GM21526 (cell line): ENCODE measurements around the gene PCDHGA1.
"Not testable (repeated sequence)": the region's sequence is repeated elsewhere in the genome, so short reads cannot be mapped to it uniquely, and the experiment has no call there.

Experiments
- ATAC-seq: cut with Tn5 transposase; IDR thresholded peaks from one replicate; pipeline ENCODE4 v1.9.1; 2021; ENCODE audit warnings: moderate library complexity; ENCODE audit not compliant: unreplicated experiment, low FRiP score

PCDHGA1 gene

GRCh38 chr5:141345327-141345726 is 15.0 kb downstream of the PCDHGA1 start:
- ATAC-seq, result no peak

- ATAC-seq, result not testable (repeated sequence)
Observed at GRCh38 chr5:141346017-141346416, 15.7 kb downstream of the PCDHGA1 start.

- ATAC-seq, result no peak
Observed at GRCh38 chr5:141349917-141350619, 19.8 kb downstream of the PCDHGA1 start, which contains the start of gene PCDHGB1. TSS of gene PCDHGB1 (plus strand) at chr5:141350099. CDS start at chr5:141350261, 162 bp downstream.

- no peak for ATAC-seq
Observed at GRCh38 chr5:141351591-141351990, 21.3 kb downstream of the PCDHGA1 start.

DNA sequence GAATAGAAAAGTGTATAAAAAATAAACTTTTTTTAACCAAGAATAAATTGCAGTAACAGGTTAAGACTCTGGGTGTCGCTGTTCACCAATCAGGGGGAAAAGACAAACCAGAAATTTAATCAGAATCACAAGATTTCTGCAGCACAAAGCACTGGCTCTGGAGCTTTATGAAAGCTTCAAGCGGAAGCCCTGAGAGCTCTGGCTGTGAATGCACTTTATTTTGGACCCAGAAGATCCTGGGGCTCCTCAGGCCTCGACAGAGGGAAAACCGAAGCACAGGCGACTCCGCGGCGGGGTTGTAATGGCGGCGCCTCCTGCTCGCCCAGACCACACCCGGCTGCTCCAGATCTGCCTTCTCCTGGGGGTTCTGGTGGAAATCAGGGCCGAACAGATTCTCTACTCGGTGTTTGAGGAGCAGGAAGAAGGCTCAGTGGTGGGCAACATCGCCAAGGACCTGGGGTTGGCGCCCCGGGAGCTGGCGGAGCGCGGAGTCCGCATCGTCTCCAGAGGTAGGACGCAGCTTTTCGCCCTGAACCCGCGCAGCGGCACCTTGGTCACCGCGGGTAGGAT is 24.7 kb downstream of the PCDHGA1 start, which contains the start of gene PCDHGA4:
Gene PCDHGA4, plus strand, starts transcription at position 122 of the 570 bp plus-strand sequence. Its CDS starts 87 bp downstream, at position 209.
- ATAC-seq, result no peak

GRCh38 chr5:141355641-141356040 is 25.3 kb downstream of the PCDHGA1 start:
- ATAC-seq, result no peak

DNA sequence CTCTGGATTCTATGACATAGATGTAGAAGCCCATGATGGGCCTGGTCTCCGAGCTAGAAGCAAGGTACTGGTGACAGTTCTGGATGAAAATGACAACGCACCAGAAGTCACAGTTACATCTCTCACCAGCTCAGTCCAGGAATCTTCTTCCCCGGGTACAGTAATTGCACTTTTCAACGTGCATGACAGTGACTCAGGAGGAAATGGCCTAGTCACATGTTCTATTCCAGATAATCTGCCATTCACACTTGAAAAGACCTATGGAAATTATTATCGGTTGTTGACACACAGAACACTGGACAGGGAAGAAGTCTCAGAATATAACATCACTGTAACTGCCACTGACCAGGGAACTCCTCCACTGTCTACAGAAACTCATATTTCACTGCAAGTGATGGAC is 25.8 kb downstream of the PCDHGA1 start:
- no peak for ATAC-seq

GRCh38 chr5:141356950-141357349 is 26.6 kb downstream of the PCDHGA1 start:
- no peak for ATAC-seq

DNA sequence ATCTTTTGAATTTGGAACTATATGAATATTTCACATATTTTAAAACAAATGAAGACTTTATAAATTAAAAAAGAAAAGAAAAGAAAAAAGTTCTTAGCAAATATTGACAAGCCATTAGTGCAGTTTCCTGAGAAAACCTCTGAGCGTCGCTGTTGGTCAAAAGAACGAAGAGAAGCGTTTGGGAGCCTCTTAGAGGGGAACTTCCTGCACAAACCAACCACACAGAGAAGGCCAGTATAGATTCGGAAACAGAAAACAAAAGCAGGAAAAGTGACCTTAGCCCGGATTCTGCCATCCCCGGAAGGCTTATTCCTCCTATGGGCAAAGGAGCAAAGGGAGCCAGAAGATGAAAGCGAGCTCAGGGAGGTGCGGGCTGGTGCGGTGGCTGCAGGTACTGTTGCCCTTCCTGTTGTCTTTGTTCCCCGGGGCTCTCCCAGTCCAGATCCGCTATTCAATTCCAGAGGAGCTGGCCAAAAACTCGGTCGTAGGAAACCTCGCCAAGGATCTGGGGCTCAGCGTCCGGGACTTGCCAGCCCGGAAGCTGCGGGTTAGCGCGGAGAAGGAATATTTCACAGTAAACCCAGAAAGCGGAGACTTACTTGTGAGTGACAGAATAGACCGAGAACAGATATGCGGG is 29.6 kb downstream of the PCDHGA1 start, which contains the start of gene PCDHGB2:
Gene PCDHGB2, plus strand, starts transcription at position 205 of the 637 bp plus-strand sequence. Its CDS starts 142 bp downstream, at position 347.
- no peak for ATAC-seq

DNA sequence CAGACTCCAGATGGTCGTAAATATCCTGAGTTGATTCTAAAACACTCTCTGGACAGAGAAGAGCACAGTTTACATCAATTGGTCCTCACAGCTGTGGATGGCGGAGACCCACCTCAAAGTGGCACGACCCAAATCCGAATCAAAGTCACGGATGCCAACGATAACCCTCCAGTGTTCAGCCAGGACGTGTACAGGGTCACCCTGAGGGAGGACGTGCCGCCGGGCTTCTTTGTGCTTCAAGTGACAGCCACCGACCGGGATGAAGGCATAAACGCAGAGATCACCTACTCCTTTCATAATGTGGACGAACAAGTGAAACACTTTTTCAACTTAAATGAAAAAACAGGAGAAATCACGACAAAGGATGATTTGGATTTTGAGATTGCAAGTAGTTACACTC is 30.4 kb downstream of the PCDHGA1 start:
- no peak for ATAC-seq

GRCh38 chr5:141362719-141363118 is 32.4 kb downstream of the PCDHGA1 start:
- no peak for ATAC-seq

- ATAC-seq, result no peak
Observed at GRCh38 chr5:141363952-141364660, 33.8 kb downstream of the PCDHGA1 start, which contains the start of gene PCDHGA5. TSS of gene PCDHGA5 (plus strand) at chr5:141364162. CDS start at chr5:141364331, 169 bp downstream.

GRCh38 chr5:141366016-141366896 is 35.9 kb downstream of the PCDHGA1 start:
- ATAC-seq, result no peak

- peak; percentile 93 for ATAC-seq
Observed at GRCh38 chr5:141369994-141370848, 39.9 kb downstream of the PCDHGA1 start, which contains the start of gene PCDHGB3. TSS of gene PCDHGB3 (plus strand) at chr5:141370242. CDS start at chr5:141370395, 153 bp downstream.

DNA sequence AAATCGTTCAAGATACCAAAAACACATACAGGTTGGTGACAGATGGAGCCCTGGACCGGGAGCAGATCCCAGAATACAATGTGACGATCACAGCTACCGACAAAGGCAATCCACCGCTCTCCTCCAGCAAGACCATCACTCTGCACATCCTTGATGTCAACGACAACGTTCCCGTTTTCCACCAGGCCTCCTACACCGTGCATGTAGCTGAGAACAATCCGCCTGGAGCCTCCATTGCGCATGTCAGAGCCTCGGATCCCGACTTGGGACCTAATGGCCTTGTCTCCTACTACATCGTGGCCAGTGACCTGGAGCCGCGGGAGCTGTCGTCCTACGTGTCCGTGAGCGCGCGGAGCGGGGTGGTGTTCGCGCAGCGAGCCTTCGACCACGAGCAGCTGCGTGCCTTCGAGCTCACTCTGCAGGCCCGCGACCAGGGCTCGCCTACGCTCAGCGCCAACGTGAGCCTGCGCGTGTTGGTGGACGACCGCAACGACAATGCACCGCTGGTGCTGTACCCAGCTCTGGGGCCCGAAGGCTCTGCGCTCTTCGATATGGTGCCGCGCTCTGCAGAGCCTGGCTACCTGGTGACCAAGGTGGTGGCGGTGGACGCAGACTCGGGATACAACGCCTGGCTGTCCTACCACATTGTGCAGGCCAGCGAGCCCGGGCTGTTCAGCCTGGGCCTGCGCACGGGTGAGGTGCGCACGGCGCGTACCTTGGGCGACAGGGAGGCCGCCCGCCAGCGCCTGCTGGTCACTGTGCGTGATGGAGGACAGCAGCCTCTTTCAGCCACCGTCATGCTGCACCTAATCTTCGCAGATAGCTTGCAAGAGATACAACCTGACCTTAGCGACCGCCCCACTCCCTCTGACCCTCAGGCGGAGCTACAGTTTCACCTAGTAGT is 41.5 kb downstream of the PCDHGA1 start:
- ATAC-seq, result no peak

- ATAC-seq, result no peak
Observed at GRCh38 chr5:141373673-141374317, 43.5 kb downstream of the PCDHGA1 start, which contains the start of gene PCDHGA6. TSS of gene PCDHGA6 (plus strand) at chr5:141373891. CDS start at chr5:141374084, 193 bp downstream.

GRCh38 chr5:141374627-141375026 is 44.3 kb downstream of the PCDHGA1 start:
- no peak for ATAC-seq
